CD14-positive monocyte (primary cell): ENCODE measurements around the gene BMERB1. TPM values are rescaled to one million over a fixed set of nuclear protein-coding genes. Genes with fewer than 3 reads are reported as not detected.

Experiments used
- DNase-seq, 3 donors: peaks; one replicate each; pipeline ENCODE4 v3.0.0-alpha.2; 2011 to 2022
- H2AFZ ChIP-seq: 2 replicates; pipeline ENCODE4 v1.6.0; 2012; ENCODE audit warnings: mild to moderate bottlenecking, low read depth, low read length, inconsistent platforms; ENCODE audit not compliant: insufficient read depth, poor library complexity, severe bottlenecking
- H3K27ac ChIP-seq, 2 donors: 1 replicate in 1 of 2; 2 replicates in 1 of 2; pipeline ENCODE4 v1.5.1; 2012 to 2013; ENCODE audit warnings: low read length in 2 of 2, control low read depth in 1 of 2, inconsistent platforms in 1 of 2, low read depth in 1 of 2, mild to moderate bottlenecking in 1 of 2
- H3K27me3 ChIP-seq, 2 donors: one replicate each; pipeline versions ENCODE4 v1.6.0 to v1.6.1; 2011 to 2013; ENCODE audit warnings: low read length in 2 of 2; ENCODE audit not compliant: control insufficient read depth in 2 of 2, insufficient read depth in 2 of 2
- H3K36me3 ChIP-seq, 2 donors: replicated peaks in 1 of 2; 1 replicate in 1 of 2; 2 replicates in 1 of 2; pipeline versions ENCODE4 v1.5.1 to v1.6.1; 2012 to 2013; ENCODE audit warnings: low read length in 2 of 2, control low read depth in 1 of 2, inconsistent platforms in 1 of 2, mild to moderate bottlenecking in 1 of 2; ENCODE audit not compliant: insufficient read depth in 2 of 2, control insufficient read depth in 1 of 2
- H3K4me1 ChIP-seq, 2 donors: 1 replicate in 1 of 2; 2 replicates in 1 of 2; pipeline versions ENCODE4 v1.5.1 to v1.6.1; 2012 to 2013; ENCODE audit warnings: low read length in 2 of 2, control low read depth in 1 of 2, inconsistent platforms in 1 of 2, mild to moderate bottlenecking in 1 of 2, moderate library complexity in 1 of 2; ENCODE audit not compliant: insufficient read depth in 2 of 2, control insufficient read depth in 1 of 2
- H3K4me2 ChIP-seq: replicated peaks from 2 replicates; pipeline ENCODE3; 2012; ENCODE audit warnings: low read length, moderate library complexity, mild to moderate bottlenecking; ENCODE audit not compliant: poor library complexity, severe bottlenecking; ENCODE audit errors: extremely low read depth
- H3K4me3 ChIP-seq, 3 experiments: fragments of 200-600 bp in 1 of 3; sonication (generic) in 1 of 3; replicated peaks in 1 of 3; 1 replicate in 2 of 3; 2 replicates in 1 of 3; pipeline ENCODE4 v1.5.1; 2011 to 2013; ENCODE audit warnings: low read length in 3 of 3, mild to moderate bottlenecking in 3 of 3, control low read depth in 2 of 3, low read depth in 2 of 3, inconsistent platforms in 1 of 3, moderate library complexity in 1 of 3
- H3K79me2 ChIP-seq: 2 replicates; pipeline ENCODE4 v1.6.0; 2012; ENCODE audit warnings: mild to moderate bottlenecking, control low read depth, inconsistent platforms, low read length, moderate library complexity; ENCODE audit not compliant: insufficient read depth
- H3K9ac ChIP-seq: 2 replicates; pipeline ENCODE4 v1.6.0; 2017; ENCODE audit warnings: low read length, mild to moderate bottlenecking; ENCODE audit not compliant: insufficient read depth, poor library complexity, severe bottlenecking
- H3K9me3 ChIP-seq, 2 donors: replicated peaks in 1 of 2; 1 replicate in 1 of 2; 2 replicates in 1 of 2; pipeline versions ENCODE4 v1.5.1 to v1.6.1; 2012 to 2013; ENCODE audit warnings: low read length in 2 of 2, control low read depth in 1 of 2; ENCODE audit not compliant: control insufficient read depth in 1 of 2, insufficient read depth in 1 of 2
- H4K20me1 ChIP-seq: 2 replicates; pipeline ENCODE4 v1.6.0; 2012; ENCODE audit warnings: mild to moderate bottlenecking, low read length, control low read depth, moderate library complexity; ENCODE audit not compliant: insufficient read depth
- H3K27ac Mint-ChIP-seq, 7 donors: one replicate each; pipeline ENCODE4 v1.8.0; 2020; ENCODE audit warnings: mild to moderate bottlenecking in 7 of 7, mixed read lengths in 7 of 7, moderate library complexity in 6 of 7, inconsistent platforms in 2 of 7
- H3K27me3 Mint-ChIP-seq, 3 donors: one replicate each; pipeline ENCODE4 v1.8.0; 2021 to 2022; ENCODE audit warnings: low read depth in 3 of 3, mild to moderate bottlenecking in 3 of 3, mixed read lengths in 3 of 3, moderate library complexity in 3 of 3, inconsistent platforms in 1 of 3
- H3K36me3 Mint-ChIP-seq, 2 donors: one replicate each; pipeline ENCODE4 v1.8.0; 2020; ENCODE audit warnings: mixed read lengths in 2 of 2, inconsistent platforms in 1 of 2, mild to moderate bottlenecking in 1 of 2
- H3K4me1 Mint-ChIP-seq: one replicate; pipeline ENCODE4 v1.8.0; 2020; ENCODE audit warnings: mild to moderate bottlenecking, mixed read lengths
- H3K4me3 Mint-ChIP-seq, 2 donors: one replicate each; pipeline ENCODE4 v1.8.0; 2020; ENCODE audit warnings: mild to moderate bottlenecking in 2 of 2, mixed read lengths in 2 of 2, moderate library complexity in 1 of 2
- H3K9me3 Mint-ChIP-seq, 7 donors: one replicate each; pipeline ENCODE4 v1.8.0; 2020 to 2022; ENCODE audit warnings: mixed read lengths in 7 of 7, mild to moderate bottlenecking in 6 of 7, moderate library complexity in 6 of 7, inconsistent platforms in 2 of 7
- WGBS: methylation state at CpG from one replicate; pipeline ENCODE4 v1.1.5; 2013; ENCODE audit warnings: missing lambda C conversion rate; ENCODE audit not compliant: insufficient coverage; 5-methylcytosine and 5-hydroxymethylcytosine counted together
- intact Hi-C, 2 donors: fragments of 100-400 bp; cut with micrococcal nuclease; formaldehyde crosslinking; loops; one replicate each; pipeline versions ENCODE4 v1.15.0 to v1.15.1; 2023
- polyA plus RNA-seq, 3 donors: library from polyadenylated mRNA; depleted of rRNA in 1 of 3; unstranded in 2 of 3; stranded (reverse) in 1 of 3; fragments of 300-500 nt in 2 of 3; fragments of >200 nt in 1 of 3; fragmentation: Illumina TruSeq in 2 of 3; gene quantifications; 1 replicate in 2 of 3; 2 replicates in 1 of 3; pipeline ENCODE4 v1.2.3, GENCODE V29; 2012 to 2021
- TF ChIP-seq, protein P1 (sequence below): fragments of 200-600 bp; IDR thresholded peaks from one replicate; pipeline ENCODE4 v1.8.0; 2022; ENCODE audit warnings: antibody characterized with exemption, mild to moderate bottlenecking

The BMERB1 gene
- polyA plus RNA-seq, 3 donors = 0.11 to 0.28 (median 0.11) TPM

DNA sequence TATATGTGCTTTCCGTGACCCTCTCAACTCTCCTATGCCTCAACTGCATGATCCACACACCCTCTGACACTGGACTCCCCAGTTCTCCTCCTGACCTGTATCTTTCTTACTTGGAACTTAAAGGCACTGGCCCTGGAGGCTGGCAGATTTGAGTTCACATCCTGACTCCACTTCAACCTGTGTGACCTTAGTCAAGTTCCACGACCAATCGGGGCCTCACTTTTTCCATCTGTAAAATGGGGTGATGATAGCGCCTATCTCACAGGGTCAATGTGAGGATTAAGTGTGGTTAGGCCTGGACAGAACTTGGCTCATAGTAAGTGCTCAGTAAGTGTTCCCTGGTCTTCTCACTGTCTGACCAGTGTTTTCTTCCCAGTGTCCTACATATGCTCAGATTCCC lies 183.5 kb downstream of the BMERB1 start:
- peaks cover 0 to 3% (median 0%) of the 10 kb centered on the region in 7 donors for H3K9me3 Mint-ChIP-seq
- peak overlapping the region in 5 of 7 donors; percentile 10 to 82 (median 48) for H3K27ac Mint-ChIP-seq
- Histone ChIP-seq H3K4me1 (no peaks in the 10 kb centered on the region), H3K4me2 (no peak overlapping the region), H2AFZ (no peak overlapping the region), H3K9ac (no peak overlapping the region), H4K20me1 (no peaks in the 10 kb centered on the region), H3K27ac (peak overlapping the region in 1 of 2 donors; percentile 58), H3K9me3 (no peaks in the 10 kb centered on the region), H3K27me3 (no peaks in the 10 kb centered on the region), H3K79me2 (no peaks in the 10 kb centered on the region), H3K36me3 (peaks cover 89 to 97% of the 10 kb centered on the region in 2 donors), H3K4me3 (no peak overlapping the region)
- no peak for DNase-seq
- TF ChIP-seq, protein P1, sequence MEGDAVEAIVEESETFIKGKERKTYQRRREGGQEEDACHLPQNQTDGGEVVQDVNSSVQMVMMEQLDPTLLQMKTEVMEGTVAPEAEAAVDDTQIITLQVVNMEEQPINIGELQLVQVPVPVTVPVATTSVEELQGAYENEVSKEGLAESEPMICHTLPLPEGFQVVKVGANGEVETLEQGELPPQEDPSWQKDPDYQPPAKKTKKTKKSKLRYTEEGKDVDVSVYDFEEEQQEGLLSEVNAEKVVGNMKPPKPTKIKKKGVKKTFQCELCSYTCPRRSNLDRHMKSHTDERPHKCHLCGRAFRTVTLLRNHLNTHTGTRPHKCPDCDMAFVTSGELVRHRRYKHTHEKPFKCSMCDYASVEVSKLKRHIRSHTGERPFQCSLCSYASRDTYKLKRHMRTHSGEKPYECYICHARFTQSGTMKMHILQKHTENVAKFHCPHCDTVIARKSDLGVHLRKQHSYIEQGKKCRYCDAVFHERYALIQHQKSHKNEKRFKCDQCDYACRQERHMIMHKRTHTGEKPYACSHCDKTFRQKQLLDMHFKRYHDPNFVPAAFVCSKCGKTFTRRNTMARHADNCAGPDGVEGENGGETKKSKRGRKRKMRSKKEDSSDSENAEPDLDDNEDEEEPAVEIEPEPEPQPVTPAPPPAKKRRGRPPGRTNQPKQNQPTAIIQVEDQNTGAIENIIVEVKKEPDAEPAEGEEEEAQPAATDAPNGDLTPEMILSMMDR = no peak
- peaks cover 0 to 2% (median 0%) of the 10 kb centered on the region in 3 donors for H3K27me3 Mint-ChIP-seq
- no peak overlapping the region for H3K4me3 Mint-ChIP-seq
- intact Hi-C loops = no loop called here
- no peaks in the 10 kb centered on the region for H3K4me1 Mint-ChIP-seq
- H3K36me3 Mint-ChIP-seq = peaks cover 83 to 98% of the 10 kb centered on the region in 2 donors
- WGBS = 100% methylated on average over 1 of the region's 4 CpGs

DNA sequence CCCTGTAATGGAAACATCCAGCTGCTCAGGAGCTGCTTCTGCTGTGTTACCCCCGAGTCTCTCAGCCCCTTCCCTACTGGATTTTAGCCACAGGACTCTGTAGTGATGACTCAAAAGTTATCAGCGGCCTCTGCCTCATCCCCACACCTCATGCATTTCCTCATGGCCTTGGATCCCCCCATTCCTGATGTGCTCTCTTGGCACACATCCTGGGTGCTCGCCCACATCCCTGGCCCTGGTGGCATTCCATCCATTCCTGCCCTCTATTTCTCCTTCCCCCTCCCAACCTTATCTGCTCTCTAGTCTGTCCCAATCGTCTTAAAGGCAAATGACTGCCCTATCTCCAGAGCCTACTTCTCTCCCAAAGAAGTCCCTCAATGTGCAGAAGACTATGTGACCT lies 184.0 kb downstream of the BMERB1 start:
- Mint-ChIP-seq H3K4me1 (no peaks in the 10 kb centered on the region), H3K36me3 (peaks cover 81 to 97% of the 10 kb centered on the region in 2 donors), H3K4me3 (no peak overlapping the region), H3K9me3 (peaks cover 0 to 3% (median 0%) of the 10 kb centered on the region in 7 donors), H3K27ac (peak overlapping the region in 5 of 7 donors; percentile 19 to 82 (median 64)), H3K27me3 (peaks cover 0 to 2% (median 0%) of the 10 kb centered on the region in 3 donors)
- Histone ChIP-seq H3K9ac (no peak overlapping the region), H3K4me2 (no peak overlapping the region), H3K36me3 (peaks cover 86 to 98% of the 10 kb centered on the region in 2 donors), H2AFZ (no peak overlapping the region), H3K79me2 (no peaks in the 10 kb centered on the region), H3K4me1 (no peaks in the 10 kb centered on the region), H3K27me3 (no peaks in the 10 kb centered on the region), H3K27ac (peak overlapping the region in 1 of 2 donors; percentile 58), H4K20me1 (no peaks in the 10 kb centered on the region), H3K9me3 (no peaks in the 10 kb centered on the region), H3K4me3 (no peak overlapping the region)
- intact Hi-C loops = no loop called here
- no peak for DNase-seq
- TF ChIP-seq, protein P1 = no peak
- WGBS = 96% methylated on average over 4 of the region's 4 CpGs
